Left lung (tissue), 10 donors: Measurements from ENCODE around the gene GDAP2. TPM values are rescaled to one million over a fixed set of nuclear protein-coding genes. Genes with fewer than 3 reads are reported as not detected.

ENCODE experiments used
- ATAC-seq: fragments of 200-7000 bp; cut with Tn5 transposase; one replicate; pipeline ENCODE4 v1.9.1; 2020; ENCODE audit warnings: moderate library complexity
- DNase-seq, 4 donors: peaks; one replicate each; pipeline ENCODE4 v3.0.0-alpha.2; 2013 to 2020
- H3K27ac ChIP-seq, 2 donors: fragments of 200-600 bp; sonication (generic) in 1 of 2; one replicate each; pipeline versions ENCODE4 v1.5.0 to v1.8.0; 2020 to 2021
- H3K27me3 ChIP-seq, 2 donors: fragments of 200-600 bp; sonication (generic) in 1 of 2; one replicate each; pipeline versions ENCODE4 v1.5.0 to v1.8.0; 2020 to 2021
- H3K36me3 ChIP-seq, 2 donors: fragments of 200-600 bp; sonication (generic) in 1 of 2; one replicate each; pipeline versions ENCODE4 v1.5.0 to v1.8.0; 2020 to 2021
- H3K4me1 ChIP-seq, 2 donors: fragments of 200-600 bp; one replicate each; pipeline ENCODE4 v1.8.0; 2021
- H3K4me3 ChIP-seq, 2 donors: fragments of 200-600 bp; sonication (generic) in 1 of 2; one replicate each; pipeline versions ENCODE4 v1.5.0 to v1.8.0; 2020 to 2021; ENCODE audit warnings: mild to moderate bottlenecking in 1 of 2
- H3K9me3 ChIP-seq, 2 donors: fragments of 200-600 bp; sonication (generic) in 1 of 2; one replicate each; pipeline versions ENCODE4 v1.5.0 to v1.8.0; 2020 to 2021
- CTCF ChIP-seq, 2 donors: fragments of 200-600 bp; sonication (generic) in 1 of 2; IDR thresholded peaks; one replicate each; pipeline versions ENCODE4 v1.5.0 to v1.8.0; 2021; ENCODE audit warnings: antibody characterized with exemption in 2 of 2
- intact Hi-C, 2 donors: fragments of 100-400 bp; cut with DNase I; formaldehyde crosslinking; loops; one replicate each; pipeline versions ENCODE4 v1.11.2 to v1.14.2; 2022
- polyA plus RNA-seq, 6 donors: library from polyadenylated mRNA; unstranded; fragments of 120-200 nt; gene quantifications; one replicate each; pipeline ENCODE4 v1.2.1, GENCODE V29; 2013; ENCODE audit not compliant: insufficient read length in 6 of 6
- total RNA-seq, 2 donors: library from RNA; stranded (reverse); fragmentation: NEBNext Ultra II Directional; extraction: Animal tissue kit (Norgen Biotek cat#: 25700); gene quantifications; one replicate each; pipeline ENCODE4 v1.2.1, GENCODE V29; 2021
- donor health status: DM: no; HTN: yes; CAD: no.
- donor health status: DM: no; HTN: no; CAD: no.

GDAP2 gene
- total and polyA plus RNA-seq, 8 donors = 12.5 to 33.3 (median 17.8) TPM

- no peak for TF ChIP-seq CTCF (IDR thresholded peaks at IDR 0.05)
- no peak for ATAC-seq
- H3K27me3 ChIP-seq = no peaks in the 10 kb centered on the region
- peak in 1 of 4 donors; percentile 6 for DNase-seq
- H3K4me3 ChIP-seq = no peak overlapping the region
- no peaks in the 10 kb centered on the region for H3K4me1 ChIP-seq
- intact Hi-C loops = no loop called here
- H3K36me3 ChIP-seq = peaks cover 0 to 20% of the 10 kb centered on the region in 2 donors
- no peaks in the 10 kb centered on the region for H3K9me3 ChIP-seq
- H3K27ac ChIP-seq = no peak overlapping the region
Measured at GRCh38 chr1:117860896-117861610, 68.4 kb downstream of the GDAP2 start.

- Histone ChIP-seq H3K27me3 (no peaks in the 10 kb centered on the region), H3K27ac (no peak overlapping the region), H3K4me3 (no peak overlapping the region), H3K9me3 (no peaks in the 10 kb centered on the region), H3K36me3 (peaks cover 0 to 8% of the 10 kb centered on the region in 2 donors), H3K4me1 (no peaks in the 10 kb centered on the region)
- TF ChIP-seq CTCF (IDR thresholded peaks at IDR 0.05) = no peak
- no peak for ATAC-seq
- intact Hi-C loops = no loop called here
- no peak for DNase-seq
Measured at GRCh38 chr1:117859901-117860300, 69.5 kb downstream of the GDAP2 start.

- intact Hi-C loops = no loop called here
- Histone ChIP-seq H3K4me3 (no peak overlapping the region), H3K36me3 (peaks cover 0 to 8% of the 10 kb centered on the region in 2 donors), H3K9me3 (no peaks in the 10 kb centered on the region), H3K27me3 (no peaks in the 10 kb centered on the region), H3K4me1 (no peaks in the 10 kb centered on the region), H3K27ac (no peak overlapping the region)
- DNase-seq (no peak), ATAC-seq (peak; percentile 23)
- no peak for TF ChIP-seq CTCF (IDR thresholded peaks at IDR 0.05)
Measured at GRCh38 chr1:117857418-117857817, 72.0 kb downstream of the GDAP2 start.

- Histone ChIP-seq H3K4me3 (no peak overlapping the region), H3K9me3 (no peaks in the 10 kb centered on the region), H3K27me3 (no peaks in the 10 kb centered on the region), H3K36me3 (no peaks in the 10 kb centered on the region), H3K27ac (no peak overlapping the region), H3K4me1 (no peaks in the 10 kb centered on the region)
- DNase-seq (no peak), ATAC-seq (no peak)
- intact Hi-C loops = no loop called here
- no peak for TF ChIP-seq CTCF (IDR thresholded peaks at IDR 0.05)
Measured at GRCh38 chr1:117852853-117853553, 76.4 kb downstream of the GDAP2 start.

GRCh38 chr1:117851687-117852086 is 77.7 kb downstream of the GDAP2 start:
- no peak for TF ChIP-seq CTCF (IDR thresholded peaks at IDR 0.05)
- Histone ChIP-seq H3K4me1 (no peaks in the 10 kb centered on the region), H3K4me3 (no peak overlapping the region), H3K36me3 (no peaks in the 10 kb centered on the region), H3K27me3 (no peaks in the 10 kb centered on the region), H3K9me3 (no peaks in the 10 kb centered on the region), H3K27ac (no peak overlapping the region)
- DNase-seq (no peak), ATAC-seq (no peak)
- intact Hi-C loops = no loop called here
